B cell (primary cell): ENCODE measurements around the gene SLC35G6. TPM values are rescaled to one million over a fixed set of nuclear protein-coding genes. Genes with fewer than 3 reads are reported as not detected.

Source experiments
- ATAC-seq: fragments of 200-7000 bp; cut with Tn5 transposase; one replicate; pipeline ENCODE4 v1.10.0; 2021; ENCODE audit warnings: low read depth, mild to moderate bottlenecking, moderate number of reproducible peaks, moderate library complexity
- CTCF ChIA-PET: fragments of 350-600 bp; sonication (Branson Sonifier 250); formaldehyde crosslinking; loops from one replicate; lab custom pipeline; 2021; ENCODE audit warnings: antibody characterized with exemption, inconsistent platforms; lab: Charles Lee
- POLR2A ChIA-PET: fragments of 350-600 bp; sonication (Branson Sonifier 250); formaldehyde crosslinking; loops from one replicate; lab custom pipeline; 2021; ENCODE audit warnings: antibody characterized with exemption; lab: Charles Lee
- DNase-seq: peaks from one replicate; pipeline ENCODE4 v3.0.0; 2013
- H2AFZ ChIP-seq: 2 replicates; pipeline ENCODE4 v1.6.1; 2012; ENCODE audit warnings: mild to moderate bottlenecking, low read depth, low read length; ENCODE audit not compliant: insufficient read depth, poor library complexity, severe bottlenecking
- H3K27ac ChIP-seq, 2 donors: 1 replicate in 1 of 2; 2 replicates in 1 of 2; pipeline ENCODE4 v1.5.1; 2012 to 2013; ENCODE audit warnings: low read length in 2 of 2, mild to moderate bottlenecking in 2 of 2, moderate library complexity in 1 of 2
- H3K27me3 ChIP-seq, 4 experiments: fragments of 200-600 bp in 1 of 4; sonication (generic) in 1 of 4; replicated peaks in 1 of 4; 1 replicate in 2 of 4; 2 replicates in 2 of 4; pipeline versions ENCODE4 v1.6.1 to v1.7.0; 2013 to 2016; ENCODE audit warnings: low read length in 3 of 4, mild to moderate bottlenecking in 2 of 4, mixed read lengths in 1 of 4, moderate library complexity in 1 of 4; ENCODE audit not compliant: insufficient read depth in 4 of 4, control insufficient read depth in 3 of 4; ENCODE audit errors: control extremely low read depth in 1 of 4
- H3K36me3 ChIP-seq, 2 experiments: replicated peaks in 1 of 2; 1 replicate in 1 of 2; 2 replicates in 1 of 2; pipeline versions ENCODE4 v1.6.1 to v1.7.1; 2013; ENCODE audit warnings: low read length in 1 of 2; ENCODE audit not compliant: insufficient read depth in 2 of 2, control insufficient read depth in 1 of 2; ENCODE audit errors: control extremely low read depth in 1 of 2, extremely low read depth in 1 of 2
- H3K4me1 ChIP-seq, 2 donors: fragments of 200-600 bp in 1 of 2; sonication (generic) in 1 of 2; 1 replicate in 1 of 2; 2 replicates in 1 of 2; pipeline versions ENCODE4 v1.5.1 to v1.6.1; 2013 to 2017; ENCODE audit warnings: low read length in 2 of 2; ENCODE audit not compliant: control insufficient read depth in 2 of 2, insufficient read depth in 2 of 2
- H3K4me2 ChIP-seq: replicated peaks from 2 replicates; pipeline ENCODE3; 2012; ENCODE audit warnings: mild to moderate bottlenecking, low read depth, low read length; ENCODE audit not compliant: poor library complexity, severe bottlenecking
- H3K4me3 ChIP-seq, 5 experiments: fragments of 200-600 bp in 1 of 5; sonication (generic) in 1 of 5; 1 replicate in 3 of 5; 2 replicates in 2 of 5; pipeline versions ENCODE4 v1.5.1 to v1.7.0; 2011 to 2016; ENCODE audit warnings: low read length in 4 of 5, mild to moderate bottlenecking in 4 of 5, low read depth in 2 of 5, control low read depth in 1 of 5, moderate library complexity in 1 of 5; ENCODE audit not compliant: insufficient read depth in 1 of 5; ENCODE audit errors: control extremely low read depth in 1 of 5, extremely low read depth in 1 of 5
- H3K79me2 ChIP-seq: fragments of 200-600 bp; sonication (generic); one replicate; pipeline ENCODE4 v1.6.0; 2016; ENCODE audit warnings: low read length; ENCODE audit not compliant: control insufficient read depth, insufficient read depth
- H3K9ac ChIP-seq: fragments of 200-600 bp; sonication (generic); 2 replicates; pipeline ENCODE4 v1.6.1; 2017; ENCODE audit warnings: mild to moderate bottlenecking, low read length, moderate library complexity
- H3K9me3 ChIP-seq, 3 donors: one replicate each; pipeline versions ENCODE4 v1.6.1 to v1.7.1; 2013; ENCODE audit warnings: low read length in 2 of 3; ENCODE audit not compliant: control insufficient read depth in 2 of 3, insufficient read depth in 1 of 3; ENCODE audit errors: control extremely low read depth in 1 of 3
- H4K20me1 ChIP-seq: 2 replicates; pipeline ENCODE4 v1.6.0; 2012; ENCODE audit warnings: mild to moderate bottlenecking, low read length; ENCODE audit not compliant: insufficient read depth, control insufficient read depth, poor library complexity, severe bottlenecking
- H3K27ac Mint-ChIP-seq: one replicate; pipeline ENCODE4 v1.8.0; 2021; ENCODE audit warnings: mixed read lengths
- H3K27me3 Mint-ChIP-seq: one replicate; pipeline ENCODE4 v1.8.0; 2021; ENCODE audit warnings: mixed read lengths
- H3K4me1 Mint-ChIP-seq: one replicate; pipeline ENCODE4 v1.8.0; 2021; ENCODE audit warnings: mixed read lengths
- H3K4me3 Mint-ChIP-seq: one replicate; pipeline ENCODE4 v1.8.0; 2021; ENCODE audit warnings: mixed read lengths
- H3K9me3 Mint-ChIP-seq: one replicate; pipeline ENCODE4 v1.8.0; 2022; ENCODE audit warnings: mixed read lengths; ENCODE audit not compliant: insufficient read depth
- EZH2 ChIP-seq: IDR thresholded peaks from 2 replicates; pipeline ENCODE4 v1.6.1; 2012; ENCODE audit warnings: borderline replicate concordance, low read depth, mild to moderate bottlenecking, moderate library complexity, low read length; ENCODE audit not compliant: insufficient read depth, poor library complexity, severe bottlenecking
- WGBS: methylation state at CpG from one replicate; pipeline ENCODE4 v1.1.5; 2013; ENCODE audit warnings: missing lambda C conversion rate; ENCODE audit not compliant: insufficient coverage; 5-methylcytosine and 5-hydroxymethylcytosine counted together
- intact Hi-C: fragments of 100-400 bp; cut with micrococcal nuclease; formaldehyde crosslinking; loops from one replicate; pipeline ENCODE4 v1.10.0; 2022
- polyA plus RNA-seq: library from polyadenylated mRNA; depleted of rRNA; stranded (reverse); fragments of >200 nt; gene quantifications from 2 replicates; pipeline ENCODE4 v1.2.3, GENCODE V29; 2012
- total RNA-seq, 2 donors: library from RNA; stranded (reverse); fragments of 120-200 nt in 1 of 2; gene quantifications; 1 replicate in 1 of 2; 2 replicates in 1 of 2; pipeline versions ENCODE4 v1.2.3 to v1.2.4, GENCODE V29; 2013 to 2022
- TF ChIP-seq, protein P1 (sequence below): fragments of 200-600 bp; IDR thresholded peaks from one replicate; pipeline ENCODE4 v1.8.0; 2022; ENCODE audit warnings: antibody characterized with exemption, mild to moderate bottlenecking

The SLC35G6 gene
- total and polyA plus RNA-seq, 2 donors (not counting 1 experiment from before 2014, with no cell fraction given): 0.04 to 0.30 TPM

DNA sequence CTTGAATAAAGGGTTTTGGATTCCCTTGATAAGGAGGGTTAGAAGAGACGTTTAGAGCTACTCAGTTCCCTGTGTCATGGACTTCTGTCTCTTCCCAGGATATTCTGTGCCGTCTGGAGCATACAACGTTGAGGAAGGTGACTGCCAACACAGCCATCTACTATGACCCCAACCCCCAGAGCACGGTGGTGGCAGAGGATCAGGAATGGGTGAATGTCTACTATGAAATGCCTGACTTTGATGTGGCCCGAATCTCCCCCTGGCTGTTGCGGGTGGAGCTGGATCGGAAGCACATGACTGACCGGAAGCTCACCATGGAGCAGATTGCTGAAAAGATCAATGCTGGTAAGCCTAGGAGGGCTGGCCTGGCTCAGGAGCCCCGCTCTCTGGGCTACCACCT is 27.6 kb downstream of the SLC35G6 start:
- no peak overlapping the region for H3K4me3 Mint-ChIP-seq
- DNase-seq (no peak), ATAC-seq (no peak)
- Histone ChIP-seq H3K4me2 (no peak overlapping the region), H3K36me3 (peaks cover 11 to 80% of the 10 kb centered on the region in 2 experiments), H3K4me1 (no peaks in the 10 kb centered on the region), H4K20me1 (no peaks in the 10 kb centered on the region), H3K79me2 (no peaks in the 10 kb centered on the region), H3K27ac (no peak overlapping the region), H3K27me3 (no peaks in the 10 kb centered on the region), H3K9me3 (no peaks in the 10 kb centered on the region), H3K4me3 (no peak overlapping the region), H2AFZ (no peak overlapping the region), H3K9ac (no peak overlapping the region)
- no peaks in the 10 kb centered on the region for H3K4me1 Mint-ChIP-seq
- POLR2A ChIA-PET: interaction anchor here (0.5 to 0.6 kb wide), 2 partner anchors 39 to 44 kb away, joined by 3 to 9 read pairs; no protein-coding TSS in a partner anchor
- WGBS: 99% methylated on average over 7 of the region's 9 CpGs
- no peak overlapping the region for H3K27ac Mint-ChIP-seq
- no peaks in the 10 kb centered on the region for H3K27me3 Mint-ChIP-seq
- no peaks in the 10 kb centered on the region for H3K9me3 Mint-ChIP-seq
- TF ChIP-seq, protein P1, sequence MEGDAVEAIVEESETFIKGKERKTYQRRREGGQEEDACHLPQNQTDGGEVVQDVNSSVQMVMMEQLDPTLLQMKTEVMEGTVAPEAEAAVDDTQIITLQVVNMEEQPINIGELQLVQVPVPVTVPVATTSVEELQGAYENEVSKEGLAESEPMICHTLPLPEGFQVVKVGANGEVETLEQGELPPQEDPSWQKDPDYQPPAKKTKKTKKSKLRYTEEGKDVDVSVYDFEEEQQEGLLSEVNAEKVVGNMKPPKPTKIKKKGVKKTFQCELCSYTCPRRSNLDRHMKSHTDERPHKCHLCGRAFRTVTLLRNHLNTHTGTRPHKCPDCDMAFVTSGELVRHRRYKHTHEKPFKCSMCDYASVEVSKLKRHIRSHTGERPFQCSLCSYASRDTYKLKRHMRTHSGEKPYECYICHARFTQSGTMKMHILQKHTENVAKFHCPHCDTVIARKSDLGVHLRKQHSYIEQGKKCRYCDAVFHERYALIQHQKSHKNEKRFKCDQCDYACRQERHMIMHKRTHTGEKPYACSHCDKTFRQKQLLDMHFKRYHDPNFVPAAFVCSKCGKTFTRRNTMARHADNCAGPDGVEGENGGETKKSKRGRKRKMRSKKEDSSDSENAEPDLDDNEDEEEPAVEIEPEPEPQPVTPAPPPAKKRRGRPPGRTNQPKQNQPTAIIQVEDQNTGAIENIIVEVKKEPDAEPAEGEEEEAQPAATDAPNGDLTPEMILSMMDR: no peak
- TF ChIP-seq EZH2: no peak
- CTCF ChIA-PET: interaction anchor here (2.1 to 4.0 kb wide), 3 partner anchors 52 to 153 kb away, joined by 6 to 25 read pairs (median 6); partner anchors contain the start of gene TMEM102
- intact Hi-C loops: no loop called here

DNA sequence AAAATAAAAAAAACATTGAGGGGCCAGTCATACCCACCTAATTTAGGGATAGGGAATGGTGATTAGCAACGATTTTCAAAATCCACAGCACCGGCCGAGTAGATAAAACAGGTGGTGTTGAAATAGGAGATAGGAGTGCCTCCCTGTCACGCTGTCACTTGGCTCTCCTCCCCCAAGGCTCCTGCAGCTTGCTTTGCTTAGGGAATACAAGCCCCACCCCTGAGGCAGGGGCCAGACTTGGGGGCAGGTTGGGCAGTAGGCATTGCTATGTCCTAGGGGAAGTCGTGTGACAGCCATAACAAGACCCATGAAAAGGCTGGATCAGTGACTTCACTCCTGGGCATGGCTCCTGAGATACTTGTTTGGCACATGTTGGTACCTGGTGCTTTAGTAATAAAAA is 28.7 kb downstream of the SLC35G6 start:
- POLR2A ChIA-PET: interaction anchor here (0.6 kb wide), 1 partner anchor 71 kb away, joined by 3 read pairs; no protein-coding TSS in a partner anchor
- Histone ChIP-seq H3K27me3 (no peaks in the 10 kb centered on the region), H3K36me3 (peaks cover 11 to 74% of the 10 kb centered on the region in 2 experiments), H3K9ac (no peak overlapping the region), H3K79me2 (no peaks in the 10 kb centered on the region), H4K20me1 (no peaks in the 10 kb centered on the region), H3K4me3 (no peak overlapping the region), H3K27ac (no peak overlapping the region), H3K4me1 (no peaks in the 10 kb centered on the region), H3K4me2 (no peak overlapping the region), H2AFZ (no peak overlapping the region), H3K9me3 (no peaks in the 10 kb centered on the region)
- TF ChIP-seq, protein P1: no peak
- TF ChIP-seq EZH2: no peak
- ATAC-seq: no peak
- H3K27me3 Mint-ChIP-seq: no peaks in the 10 kb centered on the region
- no peaks in the 10 kb centered on the region for H3K4me1 Mint-ChIP-seq
- 90% methylated on average over 2 of the region's 5 CpGs for WGBS
- DNase-seq: no peak
- H3K27ac Mint-ChIP-seq: no peak overlapping the region
- intact Hi-C loops: no loop called here
- CTCF ChIA-PET: interaction anchor here (2.5 to 4.0 kb wide), 2 partner anchors 51 to 74 kb away, joined by 6 to 25 read pairs; partner anchors contain the start of gene TMEM102
- H3K9me3 Mint-ChIP-seq: no peaks in the 10 kb centered on the region
- H3K4me3 Mint-ChIP-seq: no peak overlapping the region
